ENCODE measurements around the gene EFCAB7. TPM values are rescaled to one million over a fixed set of nuclear protein-coding genes. Genes with fewer than 3 reads are reported as not detected.

The EFCAB7 gene
- total and polyA plus RNA-seq, 2 of the 13 experiments (the other 11 are each of a cell fraction or from before 2014, with no cell fraction given), result 1.7 to 5.4 TPM

DNA sequence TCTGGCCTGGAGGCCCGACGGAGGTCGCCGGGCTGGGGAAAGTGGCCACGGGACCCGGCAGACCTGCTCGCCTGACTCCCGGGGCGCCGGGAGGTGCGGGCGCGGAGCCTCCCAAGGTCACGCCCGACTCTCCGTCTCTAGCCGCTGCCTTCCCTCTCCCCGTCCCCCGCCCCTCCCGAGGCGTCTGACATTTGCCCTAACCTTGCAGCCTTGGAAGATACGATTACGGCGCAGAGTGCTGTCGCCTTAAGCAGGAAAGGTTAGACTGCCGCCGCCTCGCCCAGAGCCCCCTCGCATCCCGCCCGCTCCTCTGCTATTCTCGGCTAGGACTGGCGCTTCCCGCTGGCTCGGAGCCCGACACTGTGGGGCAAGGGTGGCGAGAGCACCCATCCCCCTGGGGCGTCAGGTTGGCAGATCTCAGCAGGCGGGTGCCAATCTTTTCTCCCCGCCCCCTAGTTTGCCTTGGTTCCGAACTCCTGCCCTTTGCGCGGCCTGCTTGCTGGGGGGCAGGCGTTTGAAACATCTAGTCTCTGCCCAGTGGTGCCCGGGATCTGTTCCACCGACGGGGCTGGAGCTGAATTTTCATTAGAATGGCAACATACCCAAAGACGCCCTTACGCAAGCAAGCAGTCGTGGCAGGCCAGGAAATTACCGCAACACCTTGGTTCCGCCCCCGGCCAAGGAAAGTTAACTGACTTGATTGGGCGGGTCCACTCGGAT, 70.7 kb downstream of the EFCAB7 start (continued):
- TF ChIP-seq, protein P1, sequence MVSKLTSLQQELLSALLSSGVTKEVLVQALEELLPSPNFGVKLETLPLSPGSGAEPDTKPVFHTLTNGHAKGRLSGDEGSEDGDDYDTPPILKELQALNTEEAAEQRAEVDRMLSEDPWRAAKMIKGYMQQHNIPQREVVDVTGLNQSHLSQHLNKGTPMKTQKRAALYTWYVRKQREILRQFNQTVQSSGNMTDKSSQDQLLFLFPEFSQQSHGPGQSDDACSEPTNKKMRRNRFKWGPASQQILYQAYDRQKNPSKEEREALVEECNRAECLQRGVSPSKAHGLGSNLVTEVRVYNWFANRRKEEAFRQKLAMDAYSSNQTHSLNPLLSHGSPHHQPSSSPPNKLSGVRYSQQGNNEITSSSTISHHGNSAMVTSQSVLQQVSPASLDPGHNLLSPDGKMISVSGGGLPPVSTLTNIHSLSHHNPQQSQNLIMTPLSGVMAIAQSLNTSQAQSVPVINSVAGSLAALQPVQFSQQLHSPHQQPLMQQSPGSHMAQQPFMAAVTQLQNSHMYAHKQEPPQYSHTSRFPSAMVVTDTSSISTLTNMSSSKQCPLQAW (CRISPR knock-in tag; IDR thresholded peaks at IDR 0.05), result no peak
- no peak for TF ChIP-seq DMAP1 (CRISPR knock-in tag; IDR thresholded peaks at IDR 0.05)
- TF ChIP-seq ZNF564 (CRISPR knock-in tag; IDR thresholded peaks at IDR 0.05), result 0 out of 2 replicates have a peak, but pooled peaks have one; percentile 15
- TF ChIP-seq, protein P2, sequence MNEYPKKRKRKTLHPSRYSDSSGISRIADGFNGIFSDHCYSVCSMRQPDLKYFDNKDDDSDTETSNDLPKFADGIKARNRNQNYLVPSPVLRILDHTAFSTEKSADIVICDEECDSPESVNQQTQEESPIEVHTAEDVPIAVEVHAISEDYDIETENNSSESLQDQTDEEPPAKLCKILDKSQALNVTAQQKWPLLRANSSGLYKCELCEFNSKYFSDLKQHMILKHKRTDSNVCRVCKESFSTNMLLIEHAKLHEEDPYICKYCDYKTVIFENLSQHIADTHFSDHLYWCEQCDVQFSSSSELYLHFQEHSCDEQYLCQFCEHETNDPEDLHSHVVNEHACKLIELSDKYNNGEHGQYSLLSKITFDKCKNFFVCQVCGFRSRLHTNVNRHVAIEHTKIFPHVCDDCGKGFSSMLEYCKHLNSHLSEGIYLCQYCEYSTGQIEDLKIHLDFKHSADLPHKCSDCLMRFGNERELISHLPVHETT (CRISPR knock-in tag; conservative IDR thresholded peaks at IDR 0.05), result no peak
- TF ChIP-seq HOXA5 (CRISPR knock-in tag; IDR thresholded peaks at IDR 0.05), result peak; percentile 16; the same call in 1 of the 2 replicates
- TF ChIP-seq BRD4 (CRISPR knock-in tag; IDR thresholded peaks at IDR 0.05), result peak; percentile 35; the same call in 1 of the 2 replicates
- no peak for TF ChIP-seq ETV6 (CRISPR knock-in tag; conservative IDR thresholded peaks at IDR 0.05)
- TF ChIP-seq ZNF788 (CRISPR knock-in tag; IDR thresholded peaks at IDR 0.05; ENCODE audit: borderline replicate concordance), result no peak; the same call in 1 of the 2 replicates
- TF ChIP-seq HES4 (CRISPR knock-in tag; IDR thresholded peaks at IDR 0.05; ENCODE audit: borderline replicate concordance), result peak; percentile 26; the same call in 1 of the 2 replicates
- TF ChIP-seq NRL (CRISPR knock-in tag; IDR thresholded peaks at IDR 0.05; ENCODE audit: borderline replicate concordance), result peak; percentile 73; the same call in 1 of the 2 replicates
- no peak for TF ChIP-seq POLR2AphosphoS5 (IDR thresholded peaks at IDR 0.05; ENCODE audit: low read depth, low read length)
- TF ChIP-seq, protein P3, sequence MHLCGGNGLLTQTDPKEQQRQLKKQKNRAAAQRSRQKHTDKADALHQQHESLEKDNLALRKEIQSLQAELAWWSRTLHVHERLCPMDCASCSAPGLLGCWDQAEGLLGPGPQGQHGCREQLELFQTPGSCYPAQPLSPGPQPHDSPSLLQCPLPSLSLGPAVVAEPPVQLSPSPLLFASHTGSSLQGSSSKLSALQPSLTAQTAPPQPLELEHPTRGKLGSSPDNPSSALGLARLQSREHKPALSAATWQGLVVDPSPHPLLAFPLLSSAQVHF (CRISPR knock-in tag; IDR thresholded peaks at IDR 0.05), result no peak
- TF ChIP-seq AGO2 (optimal IDR thresholded peaks at IDR 0.05; ENCODE audit: low read depth, low read length), result peak; percentile 81
- peak; percentile 38; the same call in 1 of the 2 replicates for TF ChIP-seq ZNF292 (CRISPR knock-in tag; IDR thresholded peaks at IDR 0.05; ENCODE audit: borderline replicate concordance, low read depth)
- TF ChIP-seq ZNF296 (CRISPR knock-in tag; conservative IDR thresholded peaks at IDR 0.05), result 0 out of 2 replicates have a peak, but pooled peaks have one; percentile 42
- TF ChIP-seq, protein P4, sequence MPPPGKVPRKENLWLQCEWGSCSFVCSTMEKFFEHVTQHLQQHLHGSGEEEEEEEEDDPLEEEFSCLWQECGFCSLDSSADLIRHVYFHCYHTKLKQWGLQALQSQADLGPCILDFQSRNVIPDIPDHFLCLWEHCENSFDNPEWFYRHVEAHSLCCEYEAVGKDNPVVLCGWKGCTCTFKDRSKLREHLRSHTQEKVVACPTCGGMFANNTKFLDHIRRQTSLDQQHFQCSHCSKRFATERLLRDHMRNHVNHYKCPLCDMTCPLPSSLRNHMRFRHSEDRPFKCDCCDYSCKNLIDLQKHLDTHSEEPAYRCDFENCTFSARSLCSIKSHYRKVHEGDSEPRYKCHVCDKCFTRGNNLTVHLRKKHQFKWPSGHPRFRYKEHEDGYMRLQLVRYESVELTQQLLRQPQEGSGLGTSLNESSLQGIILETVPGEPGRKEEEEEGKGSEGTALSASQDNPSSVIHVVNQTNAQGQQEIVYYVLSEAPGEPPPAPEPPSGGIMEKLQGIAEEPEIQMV (CRISPR knock-in tag; IDR thresholded peaks at IDR 0.05; ENCODE audit: low read depth), result 0 out of 2 replicates have a peak, but pooled peaks have one; percentile 28
- no peak for TF ChIP-seq SUZ12 (IDR thresholded peaks at IDR 0.05; ENCODE audit: low read depth, low read length)
- TF ChIP-seq POLR2A (IDR thresholded peaks at IDR 0.05; ENCODE audit: insufficient read depth in 1 of 2, low read depth in 2 of 2, low read length in 2 of 2), result peak in 1 of 2 experiments; percentile 17; a peak in 2 of 4 replicates
- TF ChIP-seq CENPT (CRISPR knock-in tag; IDR thresholded peaks at IDR 0.05; ENCODE audit: low read depth), result no peak
- TF ChIP-seq GABPB1 (CRISPR knock-in tag; IDR thresholded peaks at IDR 0.05), result peak; percentile 4; the same call in 1 of the 2 replicates
- TF ChIP-seq FOXA1 (IDR thresholded peaks at IDR 0.05), result no peak
- no peak for TF ChIP-seq FOXA1 (CRISPR knock-in tag; IDR thresholded peaks at IDR 0.05)
